A673 (cell line): ENCODE results near the gene PRPF38A.

Experiments
- CTCF ChIP-seq: fragments of 300-800, 200-600 bp; sonication (generic); conservative IDR thresholded peaks from 2 replicates; pipeline ENCODE4 v1.5.1; 2017; ENCODE audit warnings: low read depth, mild to moderate bottlenecking, antibody characterized with exemption, low read length, moderate library complexity, mixed read lengths
- EZH2 ChIP-seq: fragments of 200-600 bp; sonication (generic); IDR thresholded peaks from 2 replicates; pipeline ENCODE4 v1.6.1; 2017; ENCODE audit warnings: borderline replicate concordance, low read depth, mild to moderate bottlenecking, mixed read lengths, antibody characterized with exemption, low read length; ENCODE audit not compliant: poor library complexity, severe bottlenecking

GRCh38 chr1:52359676-52360594 lies 44.5 kb upstream of the PRPF38A start:
- TF ChIP-seq EZH2 (no peak), CTCF (no peak)
